SK-N-SH (cell line): ENCODE measurements around the gene SF3A2.

Source experiments
- CTCF ChIP-seq: fragments of 200-600 bp; sonication (generic); IDR thresholded peaks from 2 replicates; pipeline ENCODE4 v1.6.1; 2017; ENCODE audit warnings: antibody characterized with exemption, mild to moderate bottlenecking, moderate library complexity
- EP300 ChIP-seq, 2 experiments: IDR thresholded peaks; 2 replicates each; pipeline versions ENCODE4 v1.4.0 to v1.6.1; 2012; ENCODE audit warnings: borderline replicate concordance in 1 of 2, low read depth in 1 of 2, low read length in 1 of 2
- FOSL2 ChIP-seq: IDR thresholded peaks from 2 replicates; pipeline ENCODE4 v1.4.0; 2012; ENCODE audit warnings: low read depth, mild to moderate bottlenecking, moderate library complexity, borderline replicate concordance
- GABPA ChIP-seq: IDR thresholded peaks from 2 replicates; pipeline ENCODE4 v1.4.0; 2012; ENCODE audit warnings: low read depth, mild to moderate bottlenecking
- IRF3 ChIP-seq: fragments of 150-350 bp; IDR thresholded peaks from 2 replicates; pipeline ENCODE4 v1.6.1; 2016; ENCODE audit warnings: mild to moderate bottlenecking, low read depth, low read length
- MXI1 ChIP-seq: IDR thresholded peaks from 2 replicates; pipeline ENCODE4 v1.6.1; 2012; ENCODE audit warnings: mild to moderate bottlenecking, low read depth, low read length, improper control_type of control experiment
- NRF1 ChIP-seq: IDR thresholded peaks from 2 replicates; pipeline ENCODE4 v1.6.1; 2012; ENCODE audit warnings: low read depth, mild to moderate bottlenecking, low read length
- POLR2AphosphoS5 ChIP-seq: IDR thresholded peaks from 2 replicates; pipeline ENCODE4 v1.6.1; 2012; ENCODE audit warnings: low read depth, low read length
- REST ChIP-seq: IDR thresholded peaks from 2 replicates; pipeline ENCODE4 v1.6.1; 2012; ENCODE audit warnings: mild to moderate bottlenecking, low read depth, low read length, moderate library complexity
- SMC3 ChIP-seq: IDR thresholded peaks from 2 replicates; pipeline ENCODE4 v1.6.1; 2012; ENCODE audit warnings: low read depth, low read length, improper control_type of control experiment
- TAF1 ChIP-seq: IDR thresholded peaks from 2 replicates; pipeline ENCODE4 v1.6.1; 2012; ENCODE audit warnings: low read depth, mild to moderate bottlenecking, low read length, moderate library complexity, borderline replicate concordance
- TEAD4 ChIP-seq: IDR thresholded peaks from 2 replicates; pipeline ENCODE4 v1.4.0; 2012; ENCODE audit warnings: mild to moderate bottlenecking, borderline replicate concordance; ENCODE audit not compliant: insufficient read depth
- USF1 ChIP-seq: IDR thresholded peaks from 2 replicates; pipeline ENCODE4 v1.4.0; 2012; ENCODE audit warnings: low read depth, borderline replicate concordance
- USF2 ChIP-seq: fragments of 150-350 bp; IDR thresholded peaks from 2 replicates; pipeline ENCODE4 v1.6.1; 2017; ENCODE audit warnings: antibody characterized with exemption, low read length, low read depth, borderline replicate concordance

- TF ChIP-seq POLR2AphosphoS5 (no peak), REST (no peak), CTCF (no peak), USF2 (no peak), NRF1 (no peak), FOSL2 (no peak), TEAD4 (no peak), MXI1 (no peak), GABPA (no peak), EP300 (IDR thresholded peaks at IDR 0.05; ENCODE audit: borderline replicate concordance in 1 of 2, low read depth in 1 of 2, low read length in 1 of 2) (no peak), USF1 (no peak), IRF3 (no peak), TAF1 (no peak), SMC3 (no peak)
Observed at GRCh38 chr19:2234996-2235380, 1.6 kb upstream of the SF3A2 start.
